Hepatocyte (in vitro differentiated cells): Measurements from ENCODE around the gene NMNAT3. TPM values are rescaled to one million over a fixed set of nuclear protein-coding genes. Genes with fewer than 3 reads are reported as not detected.

Source experiments
- DNase-seq: peaks from one replicate; pipeline ENCODE4 v3.0.0-alpha.2; 2016; ENCODE audit warnings: low spot score
- H2AFZ ChIP-seq: fragments of 200-600 bp; sonication (generic); 2 replicates; pipeline ENCODE4 v1.6.0; 2016; ENCODE audit warnings: antibody characterized with exemption, mild to moderate bottlenecking
- H3K27ac ChIP-seq: fragments of 200-600 bp; sonication (generic); 2 replicates; pipeline ENCODE4 v1.5.1; 2016; ENCODE audit warnings: mild to moderate bottlenecking
- H3K27me3 ChIP-seq: fragments of 200-600 bp; sonication (generic); 2 replicates; pipeline ENCODE4 v1.6.1; 2016
- H3K36me3 ChIP-seq: fragments of 200-600 bp; sonication (generic); replicated peaks from 2 replicates; pipeline ENCODE4 v1.5.1; 2016; ENCODE audit warnings: low read depth; ENCODE audit not compliant: insufficient read depth
- H3K4me1 ChIP-seq: fragments of 200-600 bp; sonication (generic); 2 replicates; pipeline ENCODE4 v1.5.1; 2016; ENCODE audit warnings: mild to moderate bottlenecking, moderate library complexity; ENCODE audit not compliant: insufficient read depth
- H3K4me2 ChIP-seq: fragments of 200-600 bp; sonication (generic); 2 replicates; pipeline ENCODE4 v1.6.0; 2016
- H3K4me3 ChIP-seq: fragments of 200-600 bp; sonication (generic); 2 replicates; pipeline ENCODE4 v1.5.1; 2016; ENCODE audit warnings: mild to moderate bottlenecking
- H3K79me2 ChIP-seq: fragments of 200-600 bp; sonication (generic); 2 replicates; pipeline ENCODE4 v1.6.0; 2017; ENCODE audit warnings: mild to moderate bottlenecking
- H3K9me2 ChIP-seq: fragments of 200-600 bp; sonication (generic); replicated peaks from 2 replicates; pipeline ENCODE4 v1.6.0; 2017; ENCODE audit warnings: mild to moderate bottlenecking; ENCODE audit not compliant: insufficient read depth
- H3K9me3 ChIP-seq: fragments of 200-600 bp; sonication (generic); 2 replicates; pipeline ENCODE4 v1.5.1; 2016; ENCODE audit warnings: low read depth, mild to moderate bottlenecking
- H4K20me1 ChIP-seq: fragments of 200-600 bp; sonication (generic); 2 replicates; pipeline ENCODE4 v1.6.0; 2016; ENCODE audit warnings: mild to moderate bottlenecking; ENCODE audit not compliant: insufficient read depth, poor library complexity, severe bottlenecking
- EZH2 ChIP-seq: fragments of 200-600 bp; sonication (generic); IDR thresholded peaks from 2 replicates; pipeline ENCODE4 v1.6.1; 2016; ENCODE audit warnings: antibody characterized with exemption, mild to moderate bottlenecking, borderline replicate concordance
- EZH2phosphoT487 ChIP-seq: fragments of 200-600 bp; sonication (generic); IDR thresholded peaks from one replicate; pipeline ENCODE4 v1.6.1; 2018; ENCODE audit warnings: antibody characterized with exemption, mild to moderate bottlenecking, low read depth, moderate library complexity; ENCODE audit not compliant: unreplicated experiment, severe bottlenecking
- WGBS: methylation state at CpG from one replicate; pipeline ENCODE4 v1.1.6; 2016; ENCODE audit warnings: low lambda C conversion rate; ENCODE audit errors: missing lambda C conversion rate; 5-methylcytosine and 5-hydroxymethylcytosine counted together
- polyA plus RNA-seq: library from polyadenylated mRNA; unstranded; fragments of >200 nt; fragmentation: Nextera tagmentation; extraction: Ambion mirVana; gene quantifications from 2 replicates; pipeline ENCODE4 v1.2.1, GENCODE V29; 2016
- total RNA-seq: library from RNA; depleted of rRNA; stranded (reverse); fragments of >200 nt; gene quantifications from 2 replicates; pipeline ENCODE4 v1.2.3, GENCODE V29; 2014
- TF ChIP-seq, protein P1 (sequence below): fragments of 200-600 bp; sonication (generic); IDR thresholded peaks from 2 replicates; pipeline ENCODE4 v1.5.1; 2016; ENCODE audit warnings: antibody characterized with exemption, mild to moderate bottlenecking; ENCODE audit not compliant: poor library complexity

Gene NMNAT3
- total and polyA plus RNA-seq, 2 experiments from 2014 or later = 4.7 to 8.3 TPM

GRCh38 chr3:139518926-139519842 is 158.6 kb downstream of the NMNAT3 start:
- Histone ChIP-seq H4K20me1 (no peaks in the 10 kb centered on the region), H3K27me3 (no peaks in the 10 kb centered on the region), H3K36me3 (no peaks in the 10 kb centered on the region), H3K4me3 (no peak overlapping the region), H3K4me2 (no peak overlapping the region), H3K27ac (no peak overlapping the region), H3K79me2 (no peaks in the 10 kb centered on the region), H3K4me1 (no peaks in the 10 kb centered on the region), H3K9me2 (no peaks in the 10 kb centered on the region), H3K9me3 (no peaks in the 10 kb centered on the region), H2AFZ (no peak overlapping the region)
- TF ChIP-seq, protein P1, sequence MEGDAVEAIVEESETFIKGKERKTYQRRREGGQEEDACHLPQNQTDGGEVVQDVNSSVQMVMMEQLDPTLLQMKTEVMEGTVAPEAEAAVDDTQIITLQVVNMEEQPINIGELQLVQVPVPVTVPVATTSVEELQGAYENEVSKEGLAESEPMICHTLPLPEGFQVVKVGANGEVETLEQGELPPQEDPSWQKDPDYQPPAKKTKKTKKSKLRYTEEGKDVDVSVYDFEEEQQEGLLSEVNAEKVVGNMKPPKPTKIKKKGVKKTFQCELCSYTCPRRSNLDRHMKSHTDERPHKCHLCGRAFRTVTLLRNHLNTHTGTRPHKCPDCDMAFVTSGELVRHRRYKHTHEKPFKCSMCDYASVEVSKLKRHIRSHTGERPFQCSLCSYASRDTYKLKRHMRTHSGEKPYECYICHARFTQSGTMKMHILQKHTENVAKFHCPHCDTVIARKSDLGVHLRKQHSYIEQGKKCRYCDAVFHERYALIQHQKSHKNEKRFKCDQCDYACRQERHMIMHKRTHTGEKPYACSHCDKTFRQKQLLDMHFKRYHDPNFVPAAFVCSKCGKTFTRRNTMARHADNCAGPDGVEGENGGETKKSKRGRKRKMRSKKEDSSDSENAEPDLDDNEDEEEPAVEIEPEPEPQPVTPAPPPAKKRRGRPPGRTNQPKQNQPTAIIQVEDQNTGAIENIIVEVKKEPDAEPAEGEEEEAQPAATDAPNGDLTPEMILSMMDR = no peak
- TF ChIP-seq EZH2 (no peak), EZH2phosphoT487 (no peak)
- WGBS = 99% methylated on average over 9 of the region's 9 CpGs
- no peak for DNase-seq

- Histone ChIP-seq H4K20me1 (no peaks in the 10 kb centered on the region), H3K9me3 (no peaks in the 10 kb centered on the region), H3K4me2 (no peak overlapping the region), H3K4me3 (no peak overlapping the region), H3K27ac (no peak overlapping the region), H3K27me3 (no peaks in the 10 kb centered on the region), H3K36me3 (no peaks in the 10 kb centered on the region), H2AFZ (no peak overlapping the region), H3K4me1 (no peaks in the 10 kb centered on the region), H3K79me2 (no peaks in the 10 kb centered on the region), H3K9me2 (no peaks in the 10 kb centered on the region)
- TF ChIP-seq EZH2phosphoT487 (no peak), EZH2 (no peak)
- TF ChIP-seq, protein P1 = no peak
- WGBS = 97% methylated on average over 6 of the region's 6 CpGs
- DNase-seq = no peak
Observed at GRCh38 chr3:139518306-139518705, 159.5 kb downstream of the NMNAT3 start.

- H4K20me1 ChIP-seq = no peaks in the 10 kb centered on the region
- 88% methylated on average over 5 of the region's 5 CpGs for WGBS
- H3K9me2 ChIP-seq = no peaks in the 10 kb centered on the region
- TF ChIP-seq EZH2 = no peak
- TF ChIP-seq EZH2phosphoT487 = no peak
- TF ChIP-seq, protein P1 = no peak
- no peaks in the 10 kb centered on the region for H3K79me2 ChIP-seq
- no peaks in the 10 kb centered on the region for H3K36me3 ChIP-seq
- H3K4me1 ChIP-seq = no peaks in the 10 kb centered on the region
- no peaks in the 10 kb centered on the region for H3K9me3 ChIP-seq
- H3K27me3 ChIP-seq = no peaks in the 10 kb centered on the region
- no peak for DNase-seq
- no peak overlapping the region for H2AFZ ChIP-seq
- no peak overlapping the region for H3K4me2 ChIP-seq
- no peak overlapping the region for H3K4me3 ChIP-seq
- H3K27ac ChIP-seq = no peak overlapping the region
Observed at GRCh38 chr3:139517321-139518065, 160.3 kb downstream of the NMNAT3 start.
